ENCODE measurements around the gene XRN2.
"Not testable (repeated sequence)": the region's sequence is repeated elsewhere in the genome, so short reads cannot be mapped to it uniquely, and the experiment has no call there.

Gene XRN2

GRCh38 chr20:21352703-21353102 is 49.6 kb downstream of the XRN2 start:
- no peak for DNase-seq (ENCODE audit: low read depth)

GRCh38 chr20:21353236-21353635 is 50.1 kb downstream of the XRN2 start:
- no peak for DNase-seq (ENCODE audit: low read depth)

- no peak for DNase-seq (ENCODE audit: low read depth)
Observed at GRCh38 chr20:21355981-21356380, 52.9 kb downstream of the XRN2 start.

- DNase-seq (ENCODE audit: low read depth), result no peak
Observed at GRCh38 chr20:21356386-21356785, 53.3 kb downstream of the XRN2 start.

- no peak for DNase-seq (ENCODE audit: low read depth)
Observed at GRCh38 chr20:21357844-21358243, 54.7 kb downstream of the XRN2 start.

- DNase-seq (ENCODE audit: low read depth), result no peak
Observed at GRCh38 chr20:21358737-21359136, 55.6 kb downstream of the XRN2 start.

GRCh38 chr20:21360705-21361104 is 57.6 kb downstream of the XRN2 start:
- no peak for DNase-seq (ENCODE audit: low read depth)

GRCh38 chr20:21361266-21361665 is 58.1 kb downstream of the XRN2 start:
- DNase-seq (ENCODE audit: low read depth), result no peak

- DNase-seq (ENCODE audit: low read depth), result no peak
Observed at GRCh38 chr20:21364413-21364812, 61.3 kb downstream of the XRN2 start.

- no peak for DNase-seq (ENCODE audit: low read depth)
Observed at GRCh38 chr20:21365771-21366170, 62.6 kb downstream of the XRN2 start.

GRCh38 chr20:21366273-21366672 is 63.1 kb downstream of the XRN2 start:
- not testable (repeated sequence) for DNase-seq (ENCODE audit: low read depth)

GRCh38 chr20:21368791-21369190 is 65.7 kb downstream of the XRN2 start:
- no peak for DNase-seq (ENCODE audit: low read depth)

GRCh38 chr20:21371193-21371592 is 68.1 kb downstream of the XRN2 start:
- no peak for DNase-seq (ENCODE audit: low read depth)

GRCh38 chr20:21372016-21372415 is 68.9 kb downstream of the XRN2 start:
- DNase-seq (ENCODE audit: low read depth), result no peak

- no peak for DNase-seq (ENCODE audit: low read depth)
Observed at GRCh38 chr20:21373436-21373835, 70.3 kb downstream of the XRN2 start.

- no peak for DNase-seq (ENCODE audit: low read depth)
Observed at GRCh38 chr20:21376626-21377025, 73.5 kb downstream of the XRN2 start.

GRCh38 chr20:21377701-21378100 is 74.6 kb downstream of the XRN2 start:
- DNase-seq (ENCODE audit: low read depth), result no peak

- DNase-seq (ENCODE audit: low read depth), result no peak
Observed at GRCh38 chr20:21378259-21378658, 75.1 kb downstream of the XRN2 start.

GRCh38 chr20:21380711-21381110 is 77.6 kb downstream of the XRN2 start:
- DNase-seq (ENCODE audit: low read depth), result no peak

GRCh38 chr20:21381619-21382018 is 78.5 kb downstream of the XRN2 start:
- no peak for DNase-seq (ENCODE audit: low read depth)

GRCh38 chr20:21384308-21384892 is 81.3 kb downstream of the XRN2 start:
- no peak for DNase-seq (ENCODE audit: low read depth)

- no peak for DNase-seq (ENCODE audit: low read depth)
Observed at GRCh38 chr20:21386111-21386510, 83.0 kb downstream of the XRN2 start.

- DNase-seq (ENCODE audit: low read depth), result no peak
Observed at GRCh38 chr20:21387528-21387927, 84.4 kb downstream of the XRN2 start.

- DNase-seq (ENCODE audit: low read depth), result no peak
Observed at GRCh38 chr20:21388566-21388965, 85.4 kb downstream of the XRN2 start.

GRCh38 chr20:21389368-21389767 is 86.2 kb downstream of the XRN2 start:
- no peak for DNase-seq (ENCODE audit: low read depth)
